Measurements from ENCODE around the gene ARCN1. TPM values are rescaled to one million over a fixed set of nuclear protein-coding genes. Genes with fewer than 3 reads are reported as not detected.

The ARCN1 gene
- total RNA-seq: 71.3 TPM

DNA sequence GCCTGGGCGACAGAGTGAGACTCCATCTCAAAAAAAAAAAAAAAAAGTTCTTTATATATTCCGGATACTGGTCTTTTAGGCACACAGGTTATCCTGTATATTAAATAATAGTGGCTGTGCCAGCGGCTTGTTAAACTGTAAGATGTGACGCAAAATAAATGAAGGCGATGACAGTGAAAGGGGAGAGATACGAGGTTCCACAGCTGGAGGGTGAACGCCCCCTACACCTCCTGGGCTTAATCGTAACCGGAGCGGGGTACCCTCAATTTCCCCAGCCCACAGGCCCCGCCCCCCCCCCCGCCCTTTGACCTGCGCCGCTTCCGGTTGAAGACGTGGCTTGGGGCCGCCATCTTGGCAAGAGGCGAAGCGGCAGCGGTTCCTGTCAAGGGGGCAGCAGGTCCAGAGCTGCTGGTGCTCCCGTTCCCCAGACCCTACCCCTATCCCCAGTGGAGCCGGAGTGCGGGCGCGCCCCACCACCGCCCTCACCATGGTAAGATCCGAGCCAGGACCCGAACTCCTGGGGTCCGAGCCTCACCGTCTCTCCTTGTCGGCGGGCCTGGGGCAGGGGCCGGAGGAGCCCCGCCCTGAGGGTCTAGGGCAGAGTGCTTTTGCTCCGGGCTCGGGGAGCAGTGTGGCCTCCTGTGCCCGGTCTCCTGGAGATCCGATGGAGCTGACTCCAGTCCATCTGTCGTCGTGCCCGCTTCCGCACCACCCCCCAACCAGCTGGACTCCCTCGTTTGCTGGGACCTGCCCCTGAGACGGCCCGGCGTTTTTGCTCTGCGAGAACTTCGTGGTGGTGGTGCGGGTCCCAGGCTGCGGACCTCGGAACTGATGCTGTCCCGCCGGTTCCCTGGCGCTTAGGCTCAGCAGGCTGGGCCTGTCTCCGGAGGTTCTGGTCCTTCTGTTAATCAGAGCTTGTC, at the start of gene ARCN1:
Gene ARCN1, plus strand, starts transcription at position 349 of the 920 bp plus-strand sequence. Its CDS starts 139 bp downstream, at position 488.
- DNase-seq (ENCODE audit: low spot score in 2 of 2): peak; percentile 66 to 77
- no peak for FAIRE-seq

GRCh38 chr11:118522571-118523072, 49.6 kb upstream of the ARCN1 start:
- no peak for FAIRE-seq
- no peak for DNase-seq (ENCODE audit: low spot score in 2 of 2)

DNA sequence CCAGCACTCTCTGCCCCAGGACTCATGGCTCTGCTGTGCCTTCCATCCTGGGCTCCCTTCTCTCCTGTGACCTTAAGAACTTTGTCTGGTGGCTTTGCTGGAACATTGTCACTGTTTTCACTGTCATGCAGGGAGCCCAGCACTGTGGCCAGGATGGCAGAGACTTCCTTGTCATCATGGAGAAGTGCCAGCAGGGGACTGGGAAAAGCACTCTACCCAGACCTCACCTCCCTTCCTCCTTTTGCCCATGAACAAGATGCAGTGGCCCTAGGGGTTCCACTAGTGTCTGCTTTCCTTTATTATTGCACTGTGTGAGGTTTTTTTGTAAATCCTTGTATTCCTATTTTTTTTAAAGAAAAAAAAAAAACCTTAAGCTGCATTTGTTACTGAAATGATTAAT, 47.9 kb upstream of the ARCN1 start:
- DNase-seq (ENCODE audit: low spot score in 2 of 2) (no peak), FAIRE-seq (no peak)

DNA sequence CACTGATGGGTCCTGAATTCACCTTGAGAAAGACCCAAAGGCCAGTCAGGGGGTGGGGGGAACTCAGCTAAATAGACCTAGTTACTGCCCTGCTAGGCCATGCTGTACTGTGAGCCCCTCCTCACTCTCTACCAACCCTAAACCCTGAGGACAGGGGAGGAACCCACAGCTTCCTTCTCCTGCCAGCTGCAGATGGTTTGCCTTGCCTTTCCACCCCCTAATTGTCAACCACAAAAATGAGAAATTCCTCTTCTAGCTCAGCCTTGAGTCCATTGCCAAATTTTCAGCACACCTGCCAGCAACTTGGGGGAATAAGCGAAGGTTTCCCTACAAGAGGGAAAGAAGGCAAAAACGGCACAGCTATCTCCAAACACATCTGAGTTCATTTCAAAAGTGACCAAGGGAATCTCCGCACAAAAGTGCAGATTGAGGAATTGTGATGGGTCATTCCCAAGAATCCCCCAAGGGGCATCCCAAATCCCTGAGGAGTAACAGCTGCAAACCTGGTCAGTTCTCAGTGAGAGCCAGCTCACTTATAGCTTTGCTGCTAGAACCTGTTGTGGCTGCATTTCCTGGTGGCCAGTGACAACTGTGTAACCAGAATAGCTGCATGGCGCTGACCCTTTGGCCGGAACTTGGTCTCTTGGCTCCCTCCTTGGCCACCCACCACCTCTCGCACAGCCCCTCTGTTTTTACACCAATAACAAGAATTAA, 47.3 kb upstream of the ARCN1 start:
- no peak for FAIRE-seq
- DNase-seq (ENCODE audit: low spot score in 2 of 2): no peak

GRCh38 chr11:118526688-118527087, 45.5 kb upstream of the ARCN1 start:
- FAIRE-seq (no peak), DNase-seq (ENCODE audit: low spot score in 2 of 2) (no peak)

GRCh38 chr11:118527109-118527508, 45.1 kb upstream of the ARCN1 start, which contains the start of gene TTC36:
TSS of gene TTC36 (plus strand) at chr11:118527474. CDS start at chr11:118527495, 21 bp downstream.
- FAIRE-seq: no peak

GRCh38 chr11:118528511-118528910, 43.7 kb upstream of the ARCN1 start:
- DNase-seq (ENCODE audit: low spot score in 2 of 2) (no peak), FAIRE-seq (no peak)

More at GRCh38 chr11:118527109-118527508, 45.1 kb upstream of the ARCN1 start, which contains the start of gene TTC36:
- no peak for DNase-seq (ENCODE audit: low spot score in 2 of 2)

- DNase-seq (ENCODE audit: low spot score in 2 of 2) (no peak), FAIRE-seq (no peak)
Measured at GRCh38 chr11:118529584-118530175, 42.5 kb upstream of the ARCN1 start.

- peak in 1 of 2 donors; percentile 40 for DNase-seq (ENCODE audit: low spot score in 2 of 2)
- no peak for FAIRE-seq
Measured at GRCh38 chr11:118530180-118530682, 42.0 kb upstream of the ARCN1 start.

DNA sequence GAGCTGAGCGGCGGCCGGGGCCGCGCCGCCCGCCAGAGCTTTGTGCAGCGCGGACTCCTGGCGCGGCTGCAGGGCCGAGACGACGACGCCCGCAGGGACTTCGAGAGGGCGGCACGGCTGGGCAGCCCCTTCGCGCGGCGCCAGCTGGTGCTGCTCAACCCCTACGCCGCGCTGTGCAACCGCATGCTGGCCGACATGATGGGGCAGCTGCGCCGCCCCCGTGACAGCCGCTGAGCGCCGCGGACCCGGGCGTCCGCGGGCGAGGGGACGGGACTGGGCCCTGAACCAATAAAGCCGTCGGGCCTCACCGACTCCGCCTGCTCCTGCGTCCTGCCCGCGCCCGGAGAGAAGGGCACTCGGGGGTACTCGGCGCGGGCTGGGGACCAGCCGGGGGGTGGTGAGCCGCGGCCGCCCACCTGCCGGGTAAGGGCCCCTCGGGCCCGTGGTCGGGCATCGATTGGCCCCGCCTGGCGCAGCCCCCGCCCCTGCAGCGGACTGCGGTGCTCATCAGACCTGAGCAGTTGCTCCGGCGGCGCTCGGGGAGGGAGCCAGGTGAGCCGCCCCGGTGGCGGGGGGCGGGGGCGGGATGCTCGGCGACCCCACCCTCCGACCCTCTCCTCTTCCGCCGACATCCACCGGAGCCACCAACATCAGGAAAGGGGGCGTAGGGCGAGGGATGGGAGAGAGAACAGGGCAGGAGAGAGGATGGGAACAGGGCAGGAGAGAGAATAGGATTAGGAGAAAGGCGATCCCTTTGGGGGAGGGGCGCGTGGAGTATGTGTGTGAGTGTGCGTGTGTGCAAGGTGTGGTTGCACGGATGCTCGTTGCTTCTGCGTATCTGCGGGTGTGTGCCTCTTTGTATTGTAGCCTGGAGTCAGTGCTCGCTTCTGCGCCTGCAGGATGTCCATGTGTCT, 41.3 kb upstream of the ARCN1 start, which contains the start of gene TMEM25:
Gene TMEM25, plus strand, starts transcription at position 510 of the 914 bp plus-strand sequence. CDS start 610 bp downstream, outside the sequence.
- DNase-seq (ENCODE audit: low spot score in 2 of 2) (peak; percentile 83 to 86), FAIRE-seq (no peak)

DNA sequence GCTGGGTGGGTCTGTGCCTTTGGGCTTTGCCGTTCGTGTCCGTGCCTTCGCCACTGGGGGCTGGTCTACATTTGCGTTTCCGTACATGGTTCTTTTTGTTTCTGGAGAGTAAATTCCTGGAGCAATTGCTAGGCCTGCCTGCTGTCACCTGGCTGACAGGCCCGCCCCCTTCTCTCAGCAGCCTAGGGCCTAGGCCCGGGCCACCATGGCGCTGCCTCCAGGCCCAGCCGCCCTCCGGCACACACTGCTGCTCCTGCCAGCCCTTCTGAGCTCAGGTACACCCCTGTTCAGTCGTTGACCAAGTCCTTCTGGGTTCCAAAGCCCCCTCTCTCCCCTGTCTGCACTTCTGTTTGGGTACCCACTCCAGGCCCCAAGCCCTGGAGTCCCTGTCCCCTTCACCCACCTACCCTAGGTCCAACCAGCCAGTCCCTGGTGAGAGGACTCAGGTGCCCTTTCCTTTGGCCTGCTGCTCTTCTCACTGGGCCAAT, 40.6 kb upstream of the ARCN1 start:
- DNase-seq (ENCODE audit: low spot score in 2 of 2): peak in 1 of 2 donors; percentile 58
- FAIRE-seq: no peak

DNA sequence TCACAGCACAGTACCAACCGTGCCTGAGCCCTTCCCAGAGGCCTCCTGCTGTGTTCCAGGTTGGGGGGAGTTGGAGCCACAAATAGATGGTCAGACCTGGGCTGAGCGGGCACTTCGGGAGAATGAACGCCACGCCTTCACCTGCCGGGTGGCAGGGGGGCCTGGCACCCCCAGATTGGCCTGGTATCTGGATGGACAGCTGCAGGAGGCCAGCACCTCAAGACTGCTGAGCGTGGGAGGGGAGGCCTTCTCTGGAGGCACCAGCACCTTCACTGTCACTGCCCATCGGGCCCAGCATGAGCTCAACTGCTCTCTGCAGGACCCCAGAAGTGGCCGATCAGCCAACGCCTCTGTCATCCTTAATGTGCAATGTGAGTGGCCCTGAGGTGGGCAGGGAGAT, 40.1 kb upstream of the ARCN1 start:
- no peak for FAIRE-seq

DNA sequence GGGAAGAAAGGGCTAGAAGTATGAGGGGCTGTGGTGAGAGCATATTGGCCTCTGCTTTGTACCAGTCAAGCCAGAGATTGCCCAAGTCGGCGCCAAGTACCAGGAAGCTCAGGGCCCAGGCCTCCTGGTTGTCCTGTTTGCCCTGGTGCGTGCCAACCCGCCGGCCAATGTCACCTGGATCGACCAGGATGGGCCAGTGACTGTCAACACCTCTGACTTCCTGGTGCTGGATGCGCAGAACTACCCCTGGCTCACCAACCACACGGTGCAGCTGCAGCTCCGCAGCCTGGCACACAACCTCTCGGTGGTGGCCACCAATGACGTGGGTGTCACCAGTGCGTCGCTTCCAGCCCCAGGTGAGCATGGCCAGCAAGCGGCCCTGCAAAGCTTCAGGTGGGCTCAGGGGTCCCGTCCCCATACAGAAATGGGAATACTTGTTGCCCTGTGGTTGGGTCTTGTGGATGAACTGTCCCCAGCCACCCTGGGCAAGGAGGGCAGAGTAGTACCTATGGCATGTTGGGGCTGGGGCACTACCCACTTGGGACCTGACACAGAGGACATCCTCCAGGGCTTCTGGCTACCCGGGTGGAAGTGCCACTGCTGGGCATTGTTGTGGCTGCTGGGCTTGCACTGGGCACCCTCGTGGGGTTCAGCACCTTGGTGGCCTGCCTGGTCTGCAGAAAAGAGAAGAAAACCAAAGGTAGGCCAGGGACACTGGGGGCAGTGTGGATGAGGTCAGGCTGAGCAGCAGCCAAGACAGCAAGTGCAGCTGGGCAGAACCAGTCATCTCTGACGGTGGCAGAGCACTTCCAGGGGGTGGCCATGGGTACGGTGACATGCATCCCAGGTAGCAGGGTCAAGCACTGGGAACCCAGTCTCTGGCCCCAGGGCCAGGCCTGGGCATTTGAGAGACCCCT, 39.1 kb upstream of the ARCN1 start:
- FAIRE-seq (no peak), DNase-seq (ENCODE audit: low spot score in 2 of 2) (no peak)

More for the DNA sequence above, 40.1 kb upstream of the ARCN1 start:
- DNase-seq (ENCODE audit: low spot score in 2 of 2): no peak

- FAIRE-seq (no peak), DNase-seq (ENCODE audit: low spot score in 2 of 2) (peak; percentile 56 to 60)
Measured at GRCh38 chr11:118533769-118534729, 38.2 kb upstream of the ARCN1 start.

GRCh38 chr11:118535261-118535660, 36.9 kb upstream of the ARCN1 start:
- no peak for FAIRE-seq
- DNase-seq (ENCODE audit: low spot score in 2 of 2): no peak

DNA sequence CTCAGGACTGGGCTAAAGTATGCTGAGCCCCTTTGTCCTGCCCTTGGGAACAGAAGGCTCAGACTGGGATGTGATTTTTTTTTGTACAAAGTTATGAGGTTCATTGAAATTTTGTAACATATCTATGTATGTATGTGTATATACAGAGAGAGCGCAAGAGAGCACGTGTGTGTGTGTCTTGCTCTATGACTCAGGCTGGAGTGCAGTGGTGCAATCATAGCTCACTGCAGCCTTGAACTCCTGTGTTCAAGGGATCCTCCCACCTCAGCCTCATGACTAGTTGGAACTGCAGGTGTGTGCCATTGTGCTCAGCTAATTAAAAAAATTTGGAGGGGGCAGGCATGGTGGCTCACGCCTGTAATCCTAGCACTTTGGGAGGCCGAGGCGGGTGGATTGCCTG, 35.5 kb upstream of the ARCN1 start:
- DNase-seq (ENCODE audit: low spot score in 2 of 2): no peak
- FAIRE-seq: no peak

Measured in frontal cortex (tissue), 4 donors.